Measurements from ENCODE around the gene STRADB. TPM values are rescaled to one million over a fixed set of nuclear protein-coding genes. Genes with fewer than 3 reads are reported as not detected.

The STRADB gene
- total RNA-seq, 1 donor from 2014 or later, result 18.1 TPM

Other genes with a start within 250 kb of the STRADB start
- 79.1 and 79.4 TPM in 2 replicates for gene CASP8, start 191.2 kb upstream of the STRADB start, total RNA-seq
- 1.1 and 1.3 TPM in 2 replicates for gene FLACC1, start 94.4 kb upstream of the STRADB start, total RNA-seq
- gene TRAK2, start 282 bp upstream of the STRADB start, total RNA-seq, result 38.9 and 40.1 TPM in 2 replicates
- gene TMEM237, start 191.8 kb downstream of the STRADB start, total RNA-seq, result 19.9 and 24.1 TPM in 2 replicates
- gene MPP4, start 246.9 kb downstream of the STRADB start, total RNA-seq, result not detected in 2 replicates